GM12801 (cell line): ENCODE data around the gene GBE1.

Experiments
- CTCF ChIP-seq: IDR thresholded peaks from one replicate; pipeline ENCODE4 v1.5.1; 2011; ENCODE audit warnings: control low read depth; ENCODE audit not compliant: insufficient read length; ENCODE audit errors: extremely low read depth

Gene GBE1

GRCh38 chr3:81764002-81764401 is 2.6 kb upstream of the GBE1 start:
- no peak for TF ChIP-seq CTCF

- no peak for TF ChIP-seq CTCF
Measured at GRCh38 chr3:81763001-81763400, 1.6 kb upstream of the GBE1 start.

DNA sequence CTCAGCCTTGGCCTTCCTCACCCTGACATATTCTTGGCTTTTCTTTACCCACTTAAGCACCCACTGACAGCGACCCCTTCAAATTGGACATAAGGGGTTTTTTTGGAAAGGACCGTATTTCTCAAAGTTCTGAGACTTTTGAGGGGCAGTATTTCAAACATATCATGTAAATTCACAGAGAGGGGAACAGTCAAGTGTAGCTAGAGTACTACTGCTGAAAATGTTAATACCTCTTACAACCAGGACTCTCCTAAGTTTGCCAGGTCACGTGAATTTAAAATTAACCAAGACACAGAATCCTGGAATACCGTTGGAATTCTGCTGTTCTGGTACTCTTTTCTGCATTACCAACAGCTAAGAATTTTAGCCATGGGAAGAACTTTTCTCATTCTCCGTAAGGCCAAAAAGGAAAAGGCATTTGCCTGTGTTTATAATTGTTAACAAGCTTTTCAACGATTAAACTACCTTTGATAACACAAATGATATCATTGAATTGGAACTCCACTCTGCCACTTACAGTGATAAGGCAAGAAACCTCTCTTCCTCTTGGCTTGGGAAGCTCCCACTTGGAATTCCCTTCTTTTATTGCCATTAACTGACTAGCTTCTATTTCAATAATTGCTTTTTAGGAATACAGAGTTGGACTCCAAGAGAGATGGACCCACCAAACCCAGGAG is 597 bp upstream of the GBE1 start:
- no peak for TF ChIP-seq CTCF

GRCh38 chr3:81760215-81760614 is 1.2 kb downstream of the GBE1 start:
- TF ChIP-seq CTCF: no peak

DNA sequence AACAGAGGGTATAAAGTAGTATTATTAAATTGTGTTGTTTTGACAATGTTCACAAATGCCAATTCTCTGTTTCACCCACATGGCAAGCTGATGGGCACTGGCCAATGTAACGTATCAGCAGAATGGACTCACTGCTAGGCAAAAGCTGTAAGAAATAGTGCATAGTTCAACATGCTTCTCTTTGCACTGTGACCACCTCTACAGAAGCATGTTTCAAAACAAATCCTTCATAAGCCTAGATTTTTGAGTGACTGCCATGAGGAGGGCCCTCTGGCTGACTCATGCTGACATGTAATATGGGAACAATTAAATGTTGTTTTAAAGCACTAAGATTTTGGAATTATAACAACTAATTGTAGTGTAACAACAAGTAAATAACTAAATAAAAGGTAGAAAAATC is 3.2 kb downstream of the GBE1 start:
- no peak for TF ChIP-seq CTCF

DNA sequence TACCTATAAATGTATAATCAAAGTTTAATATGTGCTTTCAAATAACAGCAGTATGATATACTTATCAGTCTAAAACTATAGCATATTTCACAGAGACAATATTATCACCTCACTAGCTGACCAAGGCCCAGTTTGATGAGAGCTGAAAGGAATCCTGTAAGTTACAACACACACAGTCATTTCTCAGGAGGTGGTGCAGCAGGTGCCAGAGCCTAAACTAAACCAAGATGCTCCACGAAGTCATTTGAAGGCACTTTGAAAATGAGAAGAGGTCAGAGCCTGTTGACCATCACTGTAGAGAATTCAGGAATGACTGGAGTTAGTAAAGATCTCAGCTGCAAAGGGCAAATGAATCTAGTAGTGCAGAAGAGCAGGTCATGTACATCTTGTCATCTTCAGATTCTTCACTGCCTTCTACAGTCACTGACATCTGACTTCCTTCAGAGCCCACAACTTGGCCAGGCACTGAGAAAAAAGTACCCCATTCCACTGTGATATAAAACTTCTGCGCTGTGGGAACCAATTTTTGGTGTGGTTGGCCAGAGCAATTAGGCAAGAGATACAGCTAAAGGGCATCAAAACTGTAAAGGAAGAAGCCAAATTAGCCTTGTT is 7.9 kb downstream of the GBE1 start:
- no peak for TF ChIP-seq CTCF

- TF ChIP-seq CTCF: no peak
Measured at GRCh38 chr3:81752604-81753003, 8.8 kb downstream of the GBE1 start.
